GM11168 (cell line): ENCODE measurements around the gene FAM240A.

ENCODE experiments used
- in situ Hi-C: fragments of 300-500 bp; cut with MboI; formaldehyde crosslinking; loops from one replicate; pipeline ENCODE4 v1.12.0; 2022; ENCODE audit warnings: low sequenced_read_pairs; ENCODE audit not compliant: unreplicated experiment

FAM240A gene

GRCh38 chr3:46619845-46620778, 7.8 kb downstream of the FAM240A start:
- in situ Hi-C loops = loop anchor here (10.0 kb wide), 1 partner anchor 65 kb away; no protein-coding TSS in a partner anchor

- in situ Hi-C loops = loop anchor here (10.0 kb wide), 1 partner anchor 70 kb away; no protein-coding TSS in a partner anchor
These were observed 12.2 kb downstream of the FAM240A start for GRCh38 chr3:46624533-46624932.

GRCh38 chr3:46624975-46625490, 12.7 kb downstream of the FAM240A start:
- in situ Hi-C loops = loop anchor here (5.0 to 10.0 kb wide), 2 partner anchors 70 to 138 kb away; no protein-coding TSS in a partner anchor

- in situ Hi-C loops = loop anchor here (5.0 to 10.0 kb wide), 2 partner anchors 71 to 139 kb away; no protein-coding TSS in a partner anchor
These were observed 13.7 kb downstream of the FAM240A start for GRCh38 chr3:46626039-46626438.

- in situ Hi-C loops = loop anchor here (5.0 to 10.0 kb wide), 2 partner anchors 72 to 140 kb away; no protein-coding TSS in a partner anchor
These were observed 14.8 kb downstream of the FAM240A start for GRCh38 chr3:46627078-46627477.

GRCh38 chr3:46628901-46629369, 16.6 kb downstream of the FAM240A start:
- in situ Hi-C loops = loop anchor here (5.0 to 10.0 kb wide), 2 partner anchors 74 to 142 kb away; no protein-coding TSS in a partner anchor

- in situ Hi-C loops = loop anchor here (5.0 to 10.0 kb wide), 2 partner anchors 75 to 143 kb away; no protein-coding TSS in a partner anchor
These were observed 17.5 kb downstream of the FAM240A start for GRCh38 chr3:46629551-46630517.

GRCh38 chr3:46632792-46633191, 20.5 kb downstream of the FAM240A start:
- in situ Hi-C loops = no loop called here

- in situ Hi-C loops = no loop called here
These were observed 22.5 kb downstream of the FAM240A start for GRCh38 chr3:46634856-46635255.

GRCh38 chr3:46639221-46639620, 26.9 kb downstream of the FAM240A start:
- in situ Hi-C loops = no loop called here

GRCh38 chr3:46640927-46641326, 28.6 kb downstream of the FAM240A start:
- in situ Hi-C loops = no loop called here

- in situ Hi-C loops = no loop called here
These were observed 30.6 kb downstream of the FAM240A start for GRCh38 chr3:46642971-46643370.

GRCh38 chr3:46643701-46644100, 31.4 kb downstream of the FAM240A start:
- in situ Hi-C loops = no loop called here

- in situ Hi-C loops = no loop called here
These were observed 34.4 kb downstream of the FAM240A start for GRCh38 chr3:46646700-46647099.

GRCh38 chr3:46648096-46648495, 35.8 kb downstream of the FAM240A start:
- in situ Hi-C loops = no loop called here

- in situ Hi-C loops = no loop called here
These were observed 37.1 kb downstream of the FAM240A start for GRCh38 chr3:46649436-46649835.

GRCh38 chr3:46651084-46651483, 38.8 kb downstream of the FAM240A start:
- in situ Hi-C loops = no loop called here

- in situ Hi-C loops = no loop called here
These were observed 42.9 kb downstream of the FAM240A start for GRCh38 chr3:46655271-46655670.

GRCh38 chr3:46656778-46657556, 44.6 kb downstream of the FAM240A start:
- in situ Hi-C loops = no loop called here
